CD8-positive, alpha-beta memory T cell (primary cell): ENCODE data around the gene CTNNBL1. TPM values are rescaled to one million over a fixed set of nuclear protein-coding genes. Genes with fewer than 3 reads are reported as not detected.
A peak's percentile ranks its signal among the peaks of the same experiment; 100 is the strongest.

ENCODE experiments used
- CTCF ChIA-PET: fragments of 350-600 bp; sonication (Branson Sonifier 250); formaldehyde crosslinking; loops from one replicate; lab custom pipeline; 2021; ENCODE audit warnings: antibody characterized with exemption; lab: Charles Lee
- POLR2A ChIA-PET: fragments of 350-600 bp; sonication (Branson Sonifier 250); formaldehyde crosslinking; loops from one replicate; lab custom pipeline; 2021; ENCODE audit warnings: antibody characterized with exemption; lab: Charles Lee
- DNase-seq, 5 donors: peaks; one replicate each; pipeline versions ENCODE4 v3.0.0 to v3.0.0-alpha.2; 2020 to 2022; ENCODE audit warnings: mixed read lengths in 1 of 5
- H3K27ac ChIP-seq: one replicate; pipeline ENCODE4 v1.7.0; 2013; ENCODE audit warnings: low read depth, mild to moderate bottlenecking, low read length, moderate library complexity
- H3K27me3 ChIP-seq: 2 replicates; pipeline ENCODE4 v1.7.0; 2013; ENCODE audit warnings: low read length, mild to moderate bottlenecking; ENCODE audit not compliant: insufficient read depth, poor library complexity, severe bottlenecking
- H3K36me3 ChIP-seq: 2 replicates; pipeline ENCODE4 v1.7.0; 2013; ENCODE audit warnings: mild to moderate bottlenecking, low read length, moderate library complexity; ENCODE audit not compliant: insufficient read depth
- H3K4me1 ChIP-seq: 2 replicates; pipeline ENCODE4 v1.7.0; 2013; ENCODE audit warnings: mild to moderate bottlenecking, low read length, moderate library complexity; ENCODE audit not compliant: insufficient read depth
- H3K4me3 ChIP-seq: 2 replicates; pipeline ENCODE4 v1.7.0; 2013; ENCODE audit warnings: mild to moderate bottlenecking, low read length
- H3K9me3 ChIP-seq: 2 replicates; pipeline ENCODE4 v1.7.0; 2013; ENCODE audit warnings: mild to moderate bottlenecking, low read length
- H3K27ac Mint-ChIP-seq, 8 donors: one replicate each; pipeline ENCODE4 v1.8.0; 2020 to 2021; ENCODE audit warnings: mixed read lengths in 8 of 8, mild to moderate bottlenecking in 6 of 8, inconsistent platforms in 3 of 8, moderate library complexity in 3 of 8
- H3K27me3 Mint-ChIP-seq, 2 donors: one replicate each; pipeline ENCODE4 v1.8.0; 2020 to 2021; ENCODE audit warnings: mixed read lengths in 2 of 2, mild to moderate bottlenecking in 1 of 2, moderate library complexity in 1 of 2
- H3K36me3 Mint-ChIP-seq, 3 donors: one replicate each; pipeline ENCODE4 v1.8.0; 2020 to 2021; ENCODE audit warnings: mixed read lengths in 3 of 3, inconsistent platforms in 1 of 3, mild to moderate bottlenecking in 1 of 3
- H3K4me1 Mint-ChIP-seq, 3 donors: one replicate each; pipeline ENCODE4 v1.8.0; 2020 to 2021; ENCODE audit warnings: mixed read lengths in 3 of 3, inconsistent platforms in 1 of 3, mild to moderate bottlenecking in 1 of 3
- H3K4me3 Mint-ChIP-seq, 7 donors: one replicate each; pipeline ENCODE4 v1.8.0; 2020 to 2021; ENCODE audit warnings: mixed read lengths in 7 of 7, mild to moderate bottlenecking in 6 of 7, moderate library complexity in 4 of 7, inconsistent platforms in 2 of 7
- H3K9me3 Mint-ChIP-seq, 5 donors: one replicate each; pipeline ENCODE4 v1.8.0; 2020 to 2022; ENCODE audit warnings: mixed read lengths in 5 of 5, mild to moderate bottlenecking in 3 of 5, moderate library complexity in 2 of 5, inconsistent platforms in 1 of 5
- polyA plus RNA-seq: library from polyadenylated mRNA; unstranded; fragments of 300-500 nt; fragmentation: Illumina TruSeq; gene quantifications from one replicate; pipeline ENCODE4 v1.2.3, GENCODE V29; 2021
- total RNA-seq, 2 experiments: library from RNA; stranded (reverse); gene quantifications; one replicate each; pipeline ENCODE4 v1.2.3, GENCODE V29; 2021

The CTNNBL1 gene
- total and polyA plus RNA-seq, 3 experiments from 2014 or later = 86.8 to 97.8 (median 88.9) TPM

DNA sequence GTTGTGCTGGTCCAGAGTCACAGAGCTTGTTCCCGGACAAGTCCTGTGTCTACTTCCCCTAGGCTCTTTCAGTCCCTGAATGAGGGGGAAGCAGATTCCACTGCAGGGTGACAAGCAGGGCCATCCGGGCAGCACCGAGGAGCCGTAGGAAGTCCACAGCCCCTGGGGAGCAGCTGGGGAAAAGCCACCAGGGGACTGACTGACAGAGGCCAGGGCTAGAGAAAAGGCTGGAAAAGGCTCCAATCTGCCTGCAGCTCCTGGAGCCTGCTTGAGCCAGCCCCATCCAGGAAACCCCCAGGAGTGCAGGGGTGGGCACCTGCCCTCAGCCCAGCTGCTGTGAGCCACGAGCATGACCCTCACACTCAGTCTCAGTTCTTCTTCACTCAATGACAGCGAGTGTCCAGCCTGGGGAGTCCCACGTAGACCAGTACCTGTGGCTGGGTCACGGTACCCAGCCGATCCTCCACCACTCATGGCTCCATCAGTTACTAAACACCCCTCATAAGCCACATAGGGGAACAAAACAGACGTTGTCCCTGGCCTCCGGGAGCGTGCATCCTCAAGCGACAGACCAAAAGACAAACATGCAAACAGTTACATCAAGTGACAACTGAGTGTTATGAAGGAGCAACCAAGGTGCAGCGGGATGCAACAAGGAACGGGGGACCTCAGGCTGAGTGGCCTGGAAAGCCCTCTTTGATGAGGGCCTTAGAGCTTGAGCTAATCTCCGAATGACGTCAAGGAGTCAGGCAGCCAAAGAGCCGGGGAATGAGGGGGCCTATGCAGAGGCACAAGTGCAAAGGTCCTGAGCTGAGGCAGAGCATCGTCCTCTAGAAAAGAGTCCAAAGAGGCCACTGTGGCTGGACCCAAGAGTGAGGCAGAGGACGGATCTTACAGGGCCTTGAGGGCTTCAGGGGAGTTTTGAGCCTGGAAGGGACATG, 184.3 kb downstream of the CTNNBL1 start:
- Histone ChIP-seq H3K9me3 (no peaks in the 10 kb centered on the region), H3K4me1 (no peaks in the 10 kb centered on the region), H3K27me3 (no peaks in the 10 kb centered on the region), H3K27ac (no peak overlapping the region), H3K4me3 (no peak overlapping the region), H3K36me3 (no peaks in the 10 kb centered on the region)
- DNase-seq = no peak
- Mint-ChIP-seq H3K36me3 (peaks cover 0 to 15% (median 7%) of the 10 kb centered on the region in 3 donors), H3K27me3 (no peaks in the 10 kb centered on the region), H3K9me3 (no peaks in the 10 kb centered on the region), H3K4me3 (no peak overlapping the region), H3K4me1 (no peaks in the 10 kb centered on the region), H3K27ac (peak overlapping the region in 1 of 8 donors; percentile 34)
- POLR2A ChIA-PET = no interaction called here
- CTCF ChIA-PET = no interaction called here

DNA sequence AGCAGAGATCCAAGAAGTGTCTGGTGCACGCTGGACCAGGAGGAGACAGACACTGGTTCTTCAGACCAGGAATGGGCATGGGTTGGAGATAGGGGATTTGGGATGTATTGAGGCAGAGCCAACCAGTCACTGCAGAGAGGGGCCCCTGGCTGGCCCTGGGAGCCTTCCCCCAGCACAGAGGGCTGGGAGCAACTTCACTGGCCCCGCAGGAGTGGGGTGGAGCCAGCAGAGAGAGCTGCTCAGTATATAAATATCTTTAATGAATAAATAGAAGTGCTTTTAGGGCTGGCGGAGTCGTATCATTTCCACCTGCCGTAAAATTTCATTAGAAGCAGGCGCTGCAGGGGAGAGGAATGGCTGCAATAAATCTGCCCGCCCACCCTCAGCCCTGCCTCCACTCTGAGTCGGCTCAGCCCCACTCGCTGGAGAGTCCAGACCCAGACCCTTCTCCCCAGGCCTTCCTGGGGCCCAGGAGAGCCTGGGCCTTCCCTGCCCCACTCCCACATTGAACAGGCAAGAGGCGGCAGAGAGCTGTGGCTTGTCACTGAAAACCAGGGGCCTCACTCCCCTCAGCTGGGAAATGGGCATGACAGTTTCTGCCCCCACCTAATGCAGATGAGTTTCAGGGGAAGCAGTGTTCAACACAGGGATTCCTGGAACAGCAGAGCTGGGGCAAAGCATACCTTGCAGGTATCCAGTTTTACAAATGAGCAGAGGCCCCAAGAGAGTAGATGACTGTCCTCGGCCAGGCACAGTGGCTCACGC, 185.2 kb downstream of the CTNNBL1 start:
- H3K27ac Mint-ChIP-seq = no peak overlapping the region
- no peak for DNase-seq
- ChIA-PET POLR2A (no interaction called here), CTCF (interaction anchor here (1.5 kb wide), 1 partner anchor 9 kb away, joined by 4 read pairs; no protein-coding TSS in a partner anchor)
- no peak overlapping the region for H3K4me3 Mint-ChIP-seq
- Histone ChIP-seq H3K36me3 (no peaks in the 10 kb centered on the region), H3K27me3 (no peaks in the 10 kb centered on the region), H3K4me3 (no peak overlapping the region), H3K9me3 (no peaks in the 10 kb centered on the region), H3K27ac (no peak overlapping the region), H3K4me1 (no peaks in the 10 kb centered on the region)
- H3K9me3 Mint-ChIP-seq = no peaks in the 10 kb centered on the region
- no peaks in the 10 kb centered on the region for H3K4me1 Mint-ChIP-seq
- peaks cover 0 to 6% (median 4%) of the 10 kb centered on the region in 3 donors for H3K36me3 Mint-ChIP-seq
- H3K27me3 Mint-ChIP-seq = no peaks in the 10 kb centered on the region

DNA sequence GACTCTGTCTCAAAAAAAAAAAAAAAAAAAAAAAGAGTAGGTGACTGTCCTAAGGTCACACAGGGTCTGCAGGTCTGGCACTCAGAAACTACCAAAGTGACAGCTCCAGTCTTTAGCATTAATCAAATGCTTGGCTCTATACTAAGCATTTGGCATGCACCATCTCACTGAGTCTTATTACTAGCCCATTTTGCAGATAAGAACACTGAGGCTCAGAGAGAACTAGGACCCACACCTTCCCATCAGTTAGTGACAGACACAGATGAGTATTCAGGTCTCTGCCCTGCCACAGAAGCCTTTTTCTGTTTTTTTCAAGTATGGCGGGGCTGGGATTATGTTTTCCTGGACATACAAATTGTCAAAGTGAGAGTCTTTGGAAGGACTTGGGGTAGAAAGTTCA, 186.0 kb downstream of the CTNNBL1 start:
- Mint-ChIP-seq H3K4me3 (no peak overlapping the region), H3K27me3 (no peaks in the 10 kb centered on the region), H3K36me3 (no peaks in the 10 kb centered on the region), H3K4me1 (no peaks in the 10 kb centered on the region), H3K9me3 (no peaks in the 10 kb centered on the region), H3K27ac (no peak overlapping the region)
- Histone ChIP-seq H3K36me3 (no peaks in the 10 kb centered on the region), H3K27ac (no peak overlapping the region), H3K27me3 (no peaks in the 10 kb centered on the region), H3K4me3 (no peak overlapping the region), H3K4me1 (no peaks in the 10 kb centered on the region), H3K9me3 (no peaks in the 10 kb centered on the region)
- ChIA-PET POLR2A (no interaction called here), CTCF (interaction anchor here (1.5 kb wide), 1 partner anchor 9 kb away, joined by 4 read pairs; no protein-coding TSS in a partner anchor)
- DNase-seq = no peak

DNA sequence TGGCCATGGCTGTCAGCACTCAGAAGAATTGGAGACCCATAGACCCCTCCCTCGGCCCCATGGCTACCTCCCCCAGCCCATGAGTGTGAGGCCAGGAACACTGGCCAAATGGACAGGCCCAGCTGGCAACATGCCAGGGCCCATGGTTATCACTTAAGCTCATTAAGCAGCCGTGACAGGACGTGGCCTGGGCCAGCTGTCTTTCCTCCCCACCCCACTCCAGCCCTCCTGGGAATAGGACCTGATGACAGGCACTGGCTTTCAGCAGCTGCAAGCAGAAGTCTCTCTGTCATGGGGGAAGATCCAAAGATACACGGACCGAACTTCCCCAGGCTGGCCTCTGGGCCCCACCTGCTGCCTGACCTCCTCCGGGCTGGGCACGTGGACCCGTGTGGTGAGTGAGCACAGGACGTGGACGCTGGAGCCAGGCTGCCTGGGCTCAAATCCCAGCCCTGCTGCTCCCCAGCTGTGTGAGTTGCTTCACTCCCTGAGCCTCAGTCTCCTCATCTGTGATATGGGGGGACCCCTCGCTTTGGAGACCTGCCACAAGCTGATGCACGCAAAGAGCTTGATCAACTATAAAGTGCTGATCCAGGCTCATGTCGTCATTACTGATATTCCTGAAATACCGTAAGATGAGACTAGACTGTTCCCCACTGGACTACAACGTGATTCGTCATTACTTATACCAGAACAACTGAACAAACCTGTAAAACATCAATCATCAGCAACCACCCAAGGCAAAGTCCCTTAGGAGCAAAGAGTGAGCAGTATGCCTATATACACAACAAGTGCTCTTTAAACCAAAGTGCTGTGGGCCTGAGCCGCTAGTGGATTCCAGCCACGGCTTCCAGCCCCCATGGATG, 187.1 kb downstream of the CTNNBL1 start:
- no peak overlapping the region for H3K4me3 Mint-ChIP-seq
- H3K4me1 ChIP-seq = no peaks in the 10 kb centered on the region
- no peak overlapping the region for H3K27ac ChIP-seq
- H3K27me3 Mint-ChIP-seq = peaks cover 0 to 2% of the 10 kb centered on the region in 2 donors
- H3K9me3 Mint-ChIP-seq = no peaks in the 10 kb centered on the region
- peak overlapping the region in 1 of 8 donors; percentile 9 for H3K27ac Mint-ChIP-seq
- H3K9me3 ChIP-seq = no peaks in the 10 kb centered on the region
- no peaks in the 10 kb centered on the region for H3K4me1 Mint-ChIP-seq
- H3K36me3 Mint-ChIP-seq = no peaks in the 10 kb centered on the region
- no peak overlapping the region for H3K4me3 ChIP-seq
- H3K36me3 ChIP-seq = no peaks in the 10 kb centered on the region
- POLR2A ChIA-PET = no interaction called here
- H3K27me3 ChIP-seq = no peaks in the 10 kb centered on the region
- CTCF ChIA-PET = no interaction called here
- no peak for DNase-seq

DNA sequence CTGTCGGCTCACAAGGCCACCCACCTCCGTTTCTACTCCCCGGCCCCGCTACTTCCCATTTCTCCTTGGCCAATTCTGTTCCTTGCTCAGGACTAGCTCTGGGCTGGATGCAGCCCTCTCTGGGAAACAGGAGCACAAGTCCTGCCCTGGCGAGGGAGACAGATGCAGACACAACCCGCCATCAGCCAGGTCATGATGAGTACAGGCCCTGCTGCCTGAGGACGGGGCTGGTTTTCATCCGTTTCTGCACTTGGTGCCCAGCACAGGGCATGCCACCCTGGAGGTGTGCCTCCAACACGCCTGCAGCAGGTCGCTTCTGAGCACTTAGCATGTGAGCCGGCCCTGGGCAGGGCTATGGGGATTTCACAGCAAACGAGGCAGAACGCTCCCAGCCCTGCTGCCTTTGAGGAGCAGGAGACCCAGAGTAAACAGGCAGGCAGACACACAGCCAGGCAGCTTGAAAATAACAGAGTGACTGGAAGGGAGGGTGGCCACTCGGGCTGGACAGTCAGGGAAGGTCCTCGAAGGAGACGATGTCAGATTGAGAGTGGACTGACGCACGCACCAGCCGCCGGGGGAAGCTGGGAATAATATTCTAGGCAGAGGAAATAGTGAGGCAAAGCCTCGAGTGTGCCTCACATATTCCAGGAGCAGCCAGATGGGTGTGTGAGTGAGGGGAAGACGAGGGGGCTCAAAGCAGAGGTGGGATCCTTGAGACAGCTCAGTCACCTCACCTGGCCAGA, 187.9 kb downstream of the CTNNBL1 start:
- ChIA-PET POLR2A (no interaction called here), CTCF (no interaction called here)
- no peaks in the 10 kb centered on the region for H3K27me3 ChIP-seq
- no peak overlapping the region for H3K27ac ChIP-seq
- H3K4me3 ChIP-seq = no peak overlapping the region
- H3K9me3 ChIP-seq = no peaks in the 10 kb centered on the region
- no peak overlapping the region for H3K4me3 Mint-ChIP-seq
- H3K27ac Mint-ChIP-seq = peak overlapping the region in 1 of 8 donors; percentile 9
- no peaks in the 10 kb centered on the region for H3K9me3 Mint-ChIP-seq
- no peaks in the 10 kb centered on the region for H3K36me3 ChIP-seq
- H3K4me1 Mint-ChIP-seq = no peaks in the 10 kb centered on the region
- no peak for DNase-seq
- no peaks in the 10 kb centered on the region for H3K36me3 Mint-ChIP-seq
- no peaks in the 10 kb centered on the region for H3K4me1 ChIP-seq
- H3K27me3 Mint-ChIP-seq = peaks cover 0 to 2% of the 10 kb centered on the region in 2 donors

DNA sequence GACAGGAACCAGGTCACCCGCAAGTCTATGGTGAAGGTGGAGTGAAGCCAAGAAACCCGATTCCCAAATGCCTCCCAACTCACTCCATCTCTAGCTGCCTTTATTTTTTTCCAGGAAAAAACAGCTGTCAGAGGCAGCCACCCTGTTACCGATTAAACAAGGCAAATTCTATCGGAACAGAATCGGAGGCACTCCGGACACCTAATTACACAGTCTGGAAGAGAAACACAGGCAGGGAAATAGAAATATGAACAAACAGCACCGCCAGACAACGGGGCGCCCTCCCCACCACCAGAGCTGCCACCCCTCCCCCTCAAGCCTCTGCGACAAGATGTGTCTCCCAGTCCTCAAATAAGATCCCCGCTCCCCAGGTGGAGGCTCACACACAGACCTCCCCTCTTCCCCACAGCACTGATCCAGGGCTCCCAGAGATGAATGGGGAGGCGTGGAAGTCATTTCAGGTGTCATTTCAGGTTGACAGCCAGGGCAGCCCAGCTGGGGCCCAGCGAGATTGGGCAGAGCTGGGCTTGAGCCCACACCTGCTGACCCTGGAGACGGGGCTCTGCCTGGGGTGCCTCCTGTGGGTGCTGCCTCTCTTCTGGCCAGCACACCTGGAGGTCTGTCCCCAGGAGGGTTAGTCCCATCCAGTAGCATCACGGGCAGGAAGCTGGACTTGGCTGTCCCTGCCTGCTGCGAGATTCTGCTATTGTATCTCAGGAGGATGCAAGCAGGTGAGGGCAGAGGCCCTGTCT, 189.3 kb downstream of the CTNNBL1 start:
- Histone ChIP-seq H3K4me3 (no peak overlapping the region), H3K36me3 (no peaks in the 10 kb centered on the region), H3K4me1 (no peaks in the 10 kb centered on the region), H3K27me3 (no peaks in the 10 kb centered on the region), H3K9me3 (no peaks in the 10 kb centered on the region), H3K27ac (no peak overlapping the region)
- Mint-ChIP-seq H3K27ac (no peak overlapping the region), H3K9me3 (no peaks in the 10 kb centered on the region), H3K4me3 (no peak overlapping the region), H3K4me1 (no peaks in the 10 kb centered on the region), H3K36me3 (no peaks in the 10 kb centered on the region), H3K27me3 (peaks cover 0 to 3% of the 10 kb centered on the region in 2 donors)
- POLR2A ChIA-PET = no interaction called here
- CTCF ChIA-PET = no interaction called here
- no peak for DNase-seq

DNA sequence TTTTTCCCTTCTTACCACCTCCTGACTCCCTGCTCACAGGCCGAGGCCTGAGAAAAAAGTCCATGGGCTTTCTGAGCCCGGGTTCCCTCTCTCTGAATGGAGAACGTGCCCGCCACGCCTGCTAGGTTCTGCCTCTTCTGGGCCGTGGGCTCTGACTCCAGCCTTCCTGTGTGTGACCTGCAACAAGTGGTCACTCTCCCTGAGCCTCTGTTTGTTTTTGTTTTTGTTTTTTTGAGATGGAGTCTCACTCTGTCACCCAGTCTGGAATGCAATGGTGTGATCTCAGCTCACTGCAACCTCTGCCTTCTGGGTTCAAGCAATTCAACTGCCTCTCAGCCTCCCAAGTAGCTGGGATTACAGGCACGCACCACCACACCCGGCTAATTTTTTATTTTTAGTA, 191.2 kb downstream of the CTNNBL1 start:
- POLR2A ChIA-PET = no interaction called here
- Mint-ChIP-seq H3K9me3 (no peaks in the 10 kb centered on the region), H3K27me3 (peaks cover 0 to 3% of the 10 kb centered on the region in 2 donors), H3K4me1 (no peaks in the 10 kb centered on the region), H3K4me3 (no peak overlapping the region), H3K27ac (no peak overlapping the region), H3K36me3 (no peaks in the 10 kb centered on the region)
- Histone ChIP-seq H3K27me3 (no peaks in the 10 kb centered on the region), H3K4me1 (no peaks in the 10 kb centered on the region), H3K36me3 (no peaks in the 10 kb centered on the region), H3K27ac (no peak overlapping the region), H3K4me3 (no peak overlapping the region), H3K9me3 (no peaks in the 10 kb centered on the region)
- no peak for DNase-seq
- CTCF ChIA-PET = no interaction called here
